Activated naive CD8-positive, alpha-beta T cell treated with anti-CD3 and anti-CD28 coated beads, Interleukin-2, amount 10 ng/mL, durations not matched to agents 7 days and 5 days (primary cell): ENCODE data around the gene CELF2. TPM values are rescaled to one million over a fixed set of nuclear protein-coding genes. Genes with fewer than 3 reads are reported as not detected.
"Not testable (repeated sequence)": the region's sequence is repeated elsewhere in the genome, so short reads cannot be mapped to it uniquely, and the experiment has no call there.

ENCODE experiments used
- ATAC-seq: fragments of 150-1000 bp; cut with Tn5 transposase; one replicate; pipeline ENCODE4 v1.10.0; 2021; ENCODE audit warnings: low read depth, moderate library complexity
- POLR2A ChIA-PET: fragments of 350-600 bp; sonication (Branson Sonifier 250); formaldehyde crosslinking; loops from one replicate; lab custom pipeline; 2021; ENCODE audit warnings: antibody characterized with exemption; lab: Charles Lee
- DNase-seq: peaks from one replicate; pipeline ENCODE4 v3.0.0; 2021
- H3K27ac Mint-ChIP-seq: one replicate; pipeline ENCODE4 v1.8.0; 2022; ENCODE audit warnings: mild to moderate bottlenecking, mixed read lengths
- H3K27me3 Mint-ChIP-seq: one replicate; pipeline ENCODE4 v1.8.0; 2022; ENCODE audit warnings: mild to moderate bottlenecking, moderate library complexity, mixed read lengths
- H3K36me3 Mint-ChIP-seq: one replicate; pipeline ENCODE4 v1.8.0; 2021; ENCODE audit warnings: mild to moderate bottlenecking, mixed read lengths
- H3K4me1 Mint-ChIP-seq: one replicate; pipeline ENCODE4 v1.8.0; 2021; ENCODE audit warnings: mixed read lengths
- H3K4me3 Mint-ChIP-seq: one replicate; pipeline ENCODE4 v1.8.0; 2022; ENCODE audit warnings: mild to moderate bottlenecking, moderate library complexity, mixed read lengths
- H3K9me3 Mint-ChIP-seq: one replicate; pipeline ENCODE4 v1.8.0; 2021; ENCODE audit warnings: mixed read lengths
- total RNA-seq, 2 experiments: library from RNA; stranded (reverse); gene quantifications; one replicate each; pipeline ENCODE4 v1.2.3, GENCODE V29; 2021

CELF2 gene
- total RNA-seq, 2 experiments from 2014 or later, result 168 TPM

GRCh38 chr10:10992961-10993714 lies 24.5 kb upstream of the CELF2 start:
- ATAC-seq (no peak), DNase-seq (no peak)
- peaks cover 37% of the 10 kb centered on the region for H3K27me3 Mint-ChIP-seq
- H3K4me3 Mint-ChIP-seq, result no peak overlapping the region
- POLR2A ChIA-PET, result no interaction called here
- H3K9me3 Mint-ChIP-seq, result no peaks in the 10 kb centered on the region
- no peaks in the 10 kb centered on the region for H3K36me3 Mint-ChIP-seq
- no peak overlapping the region for H3K27ac Mint-ChIP-seq
- H3K4me1 Mint-ChIP-seq, result peaks cover 7% of the 10 kb centered on the region

- no peak overlapping the region for H3K27ac Mint-ChIP-seq
- no peak overlapping the region for H3K4me3 Mint-ChIP-seq
- H3K36me3 Mint-ChIP-seq, result no peaks in the 10 kb centered on the region
- POLR2A ChIA-PET, result no interaction called here
- DNase-seq (no peak), ATAC-seq (no peak)
- H3K4me1 Mint-ChIP-seq, result peaks cover 7% of the 10 kb centered on the region
- H3K9me3 Mint-ChIP-seq, result no peaks in the 10 kb centered on the region
- H3K27me3 Mint-ChIP-seq, result peaks cover 37% of the 10 kb centered on the region
Observed at GRCh38 chr10:10993785-10994184, 23.9 kb upstream of the CELF2 start.

- DNase-seq (no peak), ATAC-seq (no peak)
- peaks cover 37% of the 10 kb centered on the region for H3K27me3 Mint-ChIP-seq
- H3K4me3 Mint-ChIP-seq, result no peak overlapping the region
- H3K36me3 Mint-ChIP-seq, result no peaks in the 10 kb centered on the region
- no peaks in the 10 kb centered on the region for H3K9me3 Mint-ChIP-seq
- H3K4me1 Mint-ChIP-seq, result peaks cover 7% of the 10 kb centered on the region
- POLR2A ChIA-PET, result no interaction called here
- H3K27ac Mint-ChIP-seq, result no peak overlapping the region
Observed at GRCh38 chr10:10994360-10994759, 23.3 kb upstream of the CELF2 start.

GRCh38 chr10:10995120-10995519 lies 22.6 kb upstream of the CELF2 start:
- no peak for ATAC-seq
- POLR2A ChIA-PET, result no interaction called here
- Mint-ChIP-seq H3K4me3 (no peak overlapping the region), H3K36me3 (no peaks in the 10 kb centered on the region), H3K4me1 (peaks cover 7% of the 10 kb centered on the region), H3K27me3 (peaks cover 37% of the 10 kb centered on the region), H3K9me3 (no peaks in the 10 kb centered on the region), H3K27ac (no peak overlapping the region)
- DNase-seq, result no peak

GRCh38 chr10:10996966-10997620 lies 20.6 kb upstream of the CELF2 start:
- POLR2A ChIA-PET, result no interaction called here
- Mint-ChIP-seq H3K27ac (no peak overlapping the region), H3K36me3 (no peaks in the 10 kb centered on the region), H3K27me3 (peaks cover 24% of the 10 kb centered on the region), H3K4me1 (peaks cover 7% of the 10 kb centered on the region), H3K9me3 (no peaks in the 10 kb centered on the region), H3K4me3 (no peak overlapping the region)
- no peak for ATAC-seq
- no peak for DNase-seq

- DNase-seq, H3K36me3 Mint-ChIP-seq: not testable (repeated sequence)
Observed at GRCh38 chr10:10999501-10999900, 18.2 kb upstream of the CELF2 start.

GRCh38 chr10:11002485-11002884 lies 15.2 kb upstream of the CELF2 start:
- ATAC-seq, result no peak
- H3K4me1 Mint-ChIP-seq, result no peaks in the 10 kb centered on the region
- DNase-seq, result no peak
- no peaks in the 10 kb centered on the region for H3K9me3 Mint-ChIP-seq
- no peak overlapping the region for H3K4me3 Mint-ChIP-seq
- peaks cover 31% of the 10 kb centered on the region for H3K27me3 Mint-ChIP-seq
- POLR2A ChIA-PET, result no interaction called here
- H3K27ac Mint-ChIP-seq, result no peak overlapping the region
- H3K36me3 Mint-ChIP-seq, result no peaks in the 10 kb centered on the region

More at GRCh38 chr10:10999501-10999900, 18.2 kb upstream of the CELF2 start:
- peaks cover 18% of the 10 kb centered on the region for H3K27me3 Mint-ChIP-seq
- H3K9me3 Mint-ChIP-seq, ATAC-seq, POLR2A ChIA-PET, H3K27ac Mint-ChIP-seq, H3K4me3 Mint-ChIP-seq, H3K4me1 Mint-ChIP-seq: not testable (repeated sequence)

- H3K4me3 Mint-ChIP-seq, result no peak overlapping the region
- DNase-seq (no peak), ATAC-seq (no peak)
- peaks cover 36% of the 10 kb centered on the region for H3K27me3 Mint-ChIP-seq
- no peaks in the 10 kb centered on the region for H3K9me3 Mint-ChIP-seq
- POLR2A ChIA-PET, result no interaction called here
- no peaks in the 10 kb centered on the region for H3K36me3 Mint-ChIP-seq
- no peak overlapping the region for H3K27ac Mint-ChIP-seq
- no peaks in the 10 kb centered on the region for H3K4me1 Mint-ChIP-seq
Observed at GRCh38 chr10:11002916-11003315, 14.8 kb upstream of the CELF2 start.

- ATAC-seq, result no peak
- Mint-ChIP-seq H3K27ac (no peak overlapping the region), H3K36me3 (no peaks in the 10 kb centered on the region), H3K27me3 (peaks cover 43% of the 10 kb centered on the region), H3K4me1 (no peaks in the 10 kb centered on the region), H3K9me3 (no peaks in the 10 kb centered on the region), H3K4me3 (no peak overlapping the region)
- POLR2A ChIA-PET, result interaction anchor here (0.6 kb wide), 1 partner anchor 161 kb away, joined by 4 read pairs; no protein-coding TSS in a partner anchor
- no peak for DNase-seq
Observed at GRCh38 chr10:11003679-11004078, 14.0 kb upstream of the CELF2 start.

- peaks cover 2% of the 10 kb centered on the region for H3K4me1 Mint-ChIP-seq
- H3K9me3 Mint-ChIP-seq, result no peaks in the 10 kb centered on the region
- no peak overlapping the region for H3K27ac Mint-ChIP-seq
- no peaks in the 10 kb centered on the region for H3K36me3 Mint-ChIP-seq
- POLR2A ChIA-PET, result interaction anchor here (0.6 kb wide), 1 partner anchor 160 kb away, joined by 4 read pairs; no protein-coding TSS in a partner anchor
- DNase-seq (no peak), ATAC-seq (no peak)
- peaks cover 49% of the 10 kb centered on the region for H3K27me3 Mint-ChIP-seq
- no peak overlapping the region for H3K4me3 Mint-ChIP-seq
Observed at GRCh38 chr10:11004144-11005077, 13.3 kb upstream of the CELF2 start.

GRCh38 chr10:11005725-11006427 lies 11.8 kb upstream of the CELF2 start:
- Mint-ChIP-seq H3K27ac (no peak overlapping the region), H3K27me3 (peaks cover 59% of the 10 kb centered on the region), H3K36me3 (no peaks in the 10 kb centered on the region), H3K4me3 (no peak overlapping the region), H3K9me3 (no peaks in the 10 kb centered on the region), H3K4me1 (peaks cover 6% of the 10 kb centered on the region)
- POLR2A ChIA-PET, result no interaction called here
- ATAC-seq, result no peak
- DNase-seq, result no peak

- Mint-ChIP-seq H3K36me3 (no peaks in the 10 kb centered on the region), H3K4me1 (peaks cover 6% of the 10 kb centered on the region), H3K4me3 (no peak overlapping the region), H3K9me3 (no peaks in the 10 kb centered on the region), H3K27ac (no peak overlapping the region), H3K27me3 (peaks cover 64% of the 10 kb centered on the region)
- DNase-seq (no peak), ATAC-seq (no peak)
- POLR2A ChIA-PET, result no interaction called here
Observed at GRCh38 chr10:11006428-11006825, 11.2 kb upstream of the CELF2 start.
